Tibial nerve (tissue), 4 donors: ENCODE data around the gene SNRK.

Experiments used
- CTCF ChIP-seq, 5 experiments: fragments of 200-600 bp in 3 of 5; fragments of 450-650 bp in 2 of 5; sonication (generic) in 3 of 5; IDR thresholded peaks; one replicate each; pipeline ENCODE4 v1.5.1; 2016 to 2019; ENCODE audit warnings: antibody characterized with exemption in 5 of 5, mild to moderate bottlenecking in 3 of 5, moderate library complexity in 2 of 5
- EP300 ChIP-seq, 2 donors: sonication (generic); formaldehyde crosslinking; IDR thresholded peaks; one replicate each; pipeline ENCODE4 v1.6.1; 2017; ENCODE audit warnings: antibody characterized with exemption in 2 of 2, mild to moderate bottlenecking in 1 of 2
- POLR2A ChIP-seq, 2 donors: fragments of 450-650 bp; IDR thresholded peaks; one replicate each; pipeline ENCODE4 v1.6.1; 2017; ENCODE audit warnings: antibody characterized with exemption in 2 of 2, mild to moderate bottlenecking in 2 of 2, moderate library complexity in 2 of 2

DNA sequence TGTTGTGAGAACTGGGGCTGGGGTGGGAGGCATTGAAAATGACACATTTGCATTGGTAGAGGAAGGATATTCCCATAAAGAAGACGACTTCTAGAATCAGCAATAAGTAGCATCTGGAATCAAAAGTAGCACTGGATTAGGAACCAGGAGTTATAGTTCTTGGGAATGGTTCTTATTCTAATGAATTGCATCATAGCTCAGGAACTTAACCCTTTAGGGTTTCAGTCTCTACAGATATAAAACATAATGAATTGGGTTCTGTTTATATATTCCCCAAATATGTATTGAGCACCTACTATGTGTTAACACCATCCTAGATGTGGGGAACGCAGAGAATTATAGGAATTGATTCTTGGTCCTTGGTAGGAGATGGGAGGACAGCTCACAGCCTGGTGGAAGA lies 16.3 kb upstream of the SNRK start:
- TF ChIP-seq EP300 (IDR thresholded peaks at IDR 0.05), result no peak
- no peak for TF ChIP-seq POLR2A (IDR thresholded peaks at IDR 0.05)
- TF ChIP-seq CTCF (IDR thresholded peaks at IDR 0.05), result no peak
